AG10803 (cell line): ENCODE data around the gene LCMT2.
"Not testable (repeated sequence)": the region's sequence is repeated elsewhere in the genome, so short reads cannot be mapped to it uniquely, and the experiment has no call there.

ENCODE experiments used
- DNase-seq: peaks from one replicate; pipeline ENCODE4 v3.0.0; 2010; ENCODE audit warnings: low read depth
- H3K4me3 ChIP-seq: 2 replicates; pipeline ENCODE4 v1.5.1; 2011; ENCODE audit warnings: mild to moderate bottlenecking, low read length, control low read depth
- CTCF ChIP-seq: conservative IDR thresholded peaks from 2 replicates; pipeline ENCODE4 v1.5.1; 2011; ENCODE audit warnings: mild to moderate bottlenecking, low read length, control low read depth, inconsistent platforms

The LCMT2 gene

GRCh38 chr15:43292375-43293078 lies 37.8 kb downstream of the LCMT2 start:
- no peak for TF ChIP-seq CTCF
- H3K4me3 ChIP-seq: no peak overlapping the region
- DNase-seq: peak; percentile 71

- not testable (repeated sequence) for H3K4me3 ChIP-seq, DNase-seq
These were observed 40.7 kb downstream of the LCMT2 start for GRCh38 chr15:43289656-43290055.

GRCh38 chr15:43287254-43287653 lies 43.1 kb downstream of the LCMT2 start:
- DNase-seq: no peak
- H3K4me3 ChIP-seq: no peak overlapping the region
- TF ChIP-seq CTCF: no peak

GRCh38 chr15:43286074-43286473 lies 44.3 kb downstream of the LCMT2 start:
- H3K4me3 ChIP-seq: no peak overlapping the region
- TF ChIP-seq CTCF: no peak
- DNase-seq: no peak

- no peak overlapping the region for H3K4me3 ChIP-seq
- peak; percentile 58 for DNase-seq
- TF ChIP-seq CTCF: peak; percentile 93
These were observed 44.8 kb downstream of the LCMT2 start for GRCh38 chr15:43285609-43286037.

GRCh38 chr15:43283526-43283925 lies 46.8 kb downstream of the LCMT2 start:
- no peak for TF ChIP-seq CTCF
- no peak for DNase-seq
- H3K4me3 ChIP-seq: no peak overlapping the region

GRCh38 chr15:43281926-43282602 lies 48.3 kb downstream of the LCMT2 start:
- no peak for TF ChIP-seq CTCF
- no peak overlapping the region for H3K4me3 ChIP-seq
- DNase-seq: no peak
